Lung (tissue), 12 donors: ENCODE results near the gene MARF1. TPM values are rescaled to one million over a fixed set of nuclear protein-coding genes. Genes with fewer than 3 reads are reported as not detected.
A peak's percentile ranks its signal among the peaks of the same experiment; 100 is the strongest.
"Not testable (repeated sequence)": the region's sequence is repeated elsewhere in the genome, so short reads cannot be mapped to it uniquely, and the experiment has no call there.

Experiments
- ATAC-seq: fragments of 200-7000 bp; cut with Tn5 transposase; one replicate; pipeline ENCODE4 v1.9.1; 2020; ENCODE audit warnings: moderate number of reproducible peaks; ENCODE audit not compliant: insufficient read depth, low FRiP score
- DNase-seq, 3 donors: peaks; one replicate each; pipeline ENCODE4 v3.0.0-alpha.2; 2013 to 2017
- H3K27ac ChIP-seq, 2 donors: one replicate each; pipeline ENCODE4 v1.5.1; 2013; ENCODE audit warnings: mild to moderate bottlenecking in 2 of 2, moderate library complexity in 2 of 2, control low read depth in 1 of 2, inconsistent platforms in 1 of 2, low read depth in 1 of 2, low read length in 1 of 2
- H3K27me3 ChIP-seq, 3 donors: one replicate each; pipeline ENCODE4 v1.5.1; 2013; ENCODE audit warnings: low read length in 2 of 3; ENCODE audit not compliant: control insufficient read depth in 3 of 3, insufficient read depth in 3 of 3
- H3K36me3 ChIP-seq, 4 donors: one replicate each; pipeline ENCODE4 v1.5.1; 2013; ENCODE audit warnings: low read length in 4 of 4, mild to moderate bottlenecking in 1 of 4, moderate library complexity in 1 of 4; ENCODE audit not compliant: control insufficient read depth in 4 of 4, insufficient read depth in 4 of 4
- H3K4me1 ChIP-seq, 5 donors: one replicate each; pipeline ENCODE4 v1.5.1; 2013; ENCODE audit warnings: low read length in 5 of 5, mild to moderate bottlenecking in 2 of 5, moderate library complexity in 1 of 5; ENCODE audit not compliant: control insufficient read depth in 5 of 5, insufficient read depth in 5 of 5
- H3K4me3 ChIP-seq: one replicate; pipeline ENCODE4 v1.5.1; 2013; ENCODE audit warnings: mild to moderate bottlenecking, control low read depth, moderate library complexity
- H3K9ac ChIP-seq, 2 donors: one replicate each; pipeline ENCODE4 v1.5.1; 2013; ENCODE audit warnings: low read length in 2 of 2, control low read depth in 1 of 2; ENCODE audit not compliant: insufficient read depth in 1 of 2
- H3K9me3 ChIP-seq, 4 donors: one replicate each; pipeline ENCODE4 v1.5.1; 2013; ENCODE audit warnings: low read length in 3 of 4, mild to moderate bottlenecking in 1 of 4, moderate library complexity in 1 of 4; ENCODE audit not compliant: control insufficient read depth in 4 of 4, insufficient read depth in 3 of 4
- WGBS, 2 donors: extraction: QIAGEN DNeasy Blood & Tissue Kit; methylation state at CpG; one replicate each; pipeline ENCODE4 v1.1.7; 2013; 5-methylcytosine and 5-hydroxymethylcytosine counted together
- polyA plus RNA-seq, 2 donors: library from polyadenylated mRNA; stranded (reverse); fragments of 200-250 nt; gene quantifications; one replicate each; pipeline ENCODE4 v1.2.1, GENCODE V29; 2013
- total RNA-seq, 2 donors: library from RNA; depleted of rRNA in 1 of 2; stranded (reverse); fragments of >200 nt in 1 of 2; gene quantifications; one replicate each; pipeline ENCODE4 v1.2.1, GENCODE V29; 2014 to 2021
- TF ChIP-seq, protein P1 (sequence below): IDR thresholded peaks from 2 replicates; pipeline ENCODE4 v1.5.1; 2012; ENCODE audit warnings: mild to moderate bottlenecking; ENCODE audit errors: control extremely low read depth, extremely low read depth
- donor health status: control.
- donor health status: control.
- donor health status: Bipolar disorder and iron deficiency.
- donor health status: healthy.
- donor health status: DM: yes; HTN: yes; CAD: no.

Gene MARF1
- total and polyA plus RNA-seq, 4 donors, result 18.0 to 72.1 (median 41.9) TPM

GRCh38 chr16:15672514-15673167 is 29.7 kb upstream of the MARF1 start:
- Histone ChIP-seq H3K27ac (peak overlapping the region; percentile 88 to 94), H3K36me3 (peaks cover 2 to 24% (median 11%) of the 10 kb centered on the region in 4 donors), H3K4me1 (peaks cover 0 to 21% (median 7%) of the 10 kb centered on the region in 5 donors), H3K4me3 (no peak overlapping the region), H3K27me3 (no peaks in the 10 kb centered on the region), H3K9ac (peak overlapping the region in 1 of 2 donors; percentile 85), H3K9me3 (no peaks in the 10 kb centered on the region)
- peak; percentile 91 for ATAC-seq
- DNase-seq, result peak; percentile 94 to 99 (median 98)
- TF ChIP-seq, protein P1, sequence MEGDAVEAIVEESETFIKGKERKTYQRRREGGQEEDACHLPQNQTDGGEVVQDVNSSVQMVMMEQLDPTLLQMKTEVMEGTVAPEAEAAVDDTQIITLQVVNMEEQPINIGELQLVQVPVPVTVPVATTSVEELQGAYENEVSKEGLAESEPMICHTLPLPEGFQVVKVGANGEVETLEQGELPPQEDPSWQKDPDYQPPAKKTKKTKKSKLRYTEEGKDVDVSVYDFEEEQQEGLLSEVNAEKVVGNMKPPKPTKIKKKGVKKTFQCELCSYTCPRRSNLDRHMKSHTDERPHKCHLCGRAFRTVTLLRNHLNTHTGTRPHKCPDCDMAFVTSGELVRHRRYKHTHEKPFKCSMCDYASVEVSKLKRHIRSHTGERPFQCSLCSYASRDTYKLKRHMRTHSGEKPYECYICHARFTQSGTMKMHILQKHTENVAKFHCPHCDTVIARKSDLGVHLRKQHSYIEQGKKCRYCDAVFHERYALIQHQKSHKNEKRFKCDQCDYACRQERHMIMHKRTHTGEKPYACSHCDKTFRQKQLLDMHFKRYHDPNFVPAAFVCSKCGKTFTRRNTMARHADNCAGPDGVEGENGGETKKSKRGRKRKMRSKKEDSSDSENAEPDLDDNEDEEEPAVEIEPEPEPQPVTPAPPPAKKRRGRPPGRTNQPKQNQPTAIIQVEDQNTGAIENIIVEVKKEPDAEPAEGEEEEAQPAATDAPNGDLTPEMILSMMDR, result no peak
- 8 to 13% methylated on average over 20 of the region's 20 CpGs for WGBS, 2 donors

GRCh38 chr16:15672127-15672513 is 29.2 kb upstream of the MARF1 start:
- Histone ChIP-seq H3K9ac (peak overlapping the region in 1 of 2 donors; percentile 66), H3K27ac (peak overlapping the region; percentile 54 to 94), H3K36me3 (peaks cover 4 to 25% (median 11%) of the 10 kb centered on the region in 4 donors), H3K4me1 (peaks cover 0 to 21% (median 7%) of the 10 kb centered on the region in 5 donors)
- DNase-seq, ATAC-seq, H3K27me3 ChIP-seq, H3K4me3 ChIP-seq, H3K9me3 ChIP-seq: not testable (repeated sequence)
- WGBS, 2 donors, result 76 to 85% methylated on average over 10 of the region's 10 CpGs

- Histone ChIP-seq H3K4me3 (no peak overlapping the region), H3K9me3 (no peaks in the 10 kb centered on the region), H3K4me1 (peaks cover 0 to 21% (median 7%) of the 10 kb centered on the region in 5 donors), H3K36me3 (peaks cover 4 to 26% (median 15%) of the 10 kb centered on the region in 4 donors), H3K27ac (peak overlapping the region; percentile 54 to 94), H3K27me3 (no peaks in the 10 kb centered on the region), H3K9ac (no peak overlapping the region)
- ATAC-seq (no peak), DNase-seq (no peak)
- TF ChIP-seq, protein P1, result no peak
- 92 to 94% methylated on average over 8 of the region's 8 CpGs for WGBS, 2 donors
Measured at GRCh38 chr16:15671530-15672117, 28.7 kb upstream of the MARF1 start.

- Histone ChIP-seq H3K9ac (no peak overlapping the region), H3K27me3 (no peaks in the 10 kb centered on the region), H3K4me3 (no peak overlapping the region), H3K36me3 (peaks cover 12 to 33% (median 24%) of the 10 kb centered on the region in 4 donors), H3K9me3 (no peaks in the 10 kb centered on the region), H3K27ac (no peak overlapping the region), H3K4me1 (peaks cover 0 to 5% (median 0%) of the 10 kb centered on the region in 5 donors)
- WGBS, 2 donors, result 88 to 90% methylated on average over 16 to 18 of the region's 18 CpGs
- TF ChIP-seq, protein P1, result no peak
- DNase-seq (no peak), ATAC-seq (no peak)
Measured at GRCh38 chr16:15667091-15667742, 24.3 kb upstream of the MARF1 start.
